Breast epithelium (tissue), 4 donors: ENCODE results near the gene PRDX2. TPM values are rescaled to one million over a fixed set of nuclear protein-coding genes. Genes with fewer than 3 reads are reported as not detected.

ENCODE experiments used
- DNase-seq, 2 donors: peaks; one replicate each; pipeline ENCODE4 v3.0.0-alpha.2; 2019; ENCODE audit warnings: low spot score in 2 of 2
- H3K27ac ChIP-seq, 2 donors: fragments of 200-600 bp; sonication (generic) in 1 of 2; one replicate each; pipeline ENCODE4 v1.5.1; 2016 to 2019; ENCODE audit warnings: mild to moderate bottlenecking in 1 of 2
- H3K27me3 ChIP-seq, 2 donors: fragments of 200-600 bp; sonication (generic) in 1 of 2; one replicate each; pipeline versions ENCODE4 v1.5.1 to v1.6.0; 2017 to 2019; ENCODE audit warnings: control low read depth in 1 of 2, mild to moderate bottlenecking in 1 of 2
- H3K36me3 ChIP-seq: fragments of 200-600 bp; one replicate; pipeline ENCODE4 v1.5.1; 2019
- H3K4me1 ChIP-seq, 2 donors: fragments of 200-600 bp; sonication (generic); one replicate each; pipeline ENCODE4 v1.5.1; 2016 to 2019; ENCODE audit warnings: control low read depth in 1 of 2
- H3K4me3 ChIP-seq, 3 donors: fragments of 200-600 bp; sonication (generic); 1 replicate in 2 of 3; 2 replicates in 1 of 3; pipeline ENCODE4 v1.5.1; 2016 to 2019; ENCODE audit warnings: mild to moderate bottlenecking in 3 of 3, moderate library complexity in 2 of 3
- H3K9me3 ChIP-seq, 2 donors: fragments of 200-600 bp; sonication (generic) in 1 of 2; one replicate each; pipeline ENCODE4 v1.5.1; 2016 to 2019; ENCODE audit warnings: control low read depth in 1 of 2
- POLR2A ChIP-seq: fragments of 450-650 bp; IDR thresholded peaks from one replicate; pipeline ENCODE4 v1.6.1; 2016; ENCODE audit warnings: antibody characterized with exemption, mild to moderate bottlenecking, moderate library complexity
- POLR2AphosphoS5 ChIP-seq, 3 donors: sonication (generic); formaldehyde crosslinking; IDR thresholded peaks; one replicate each; pipeline ENCODE4 v1.6.1; 2017; ENCODE audit warnings: antibody characterized with exemption in 3 of 3
- intact Hi-C: fragments of 100-400 bp; cut with DNase I; formaldehyde crosslinking; loops from one replicate; pipeline ENCODE4 v1.15.1; 2023; ENCODE audit warnings: low total_unique reads
- total RNA-seq, 3 donors: library from RNA; depleted of rRNA; stranded (reverse); fragments of >200 nt; gene quantifications; one replicate each; pipeline ENCODE4 v1.1.0, GENCODE V29; 2016
- TF ChIP-seq, protein P1 (sequence below), 3 donors: fragments of 450-650 bp; IDR thresholded peaks; one replicate each; pipeline ENCODE4 v1.5.1; 2016 to 2017; ENCODE audit warnings: antibody characterized with exemption in 3 of 3, mild to moderate bottlenecking in 3 of 3, moderate library complexity in 3 of 3

PRDX2 gene
- total RNA-seq, 3 donors from 2014 or later, result 150 to 199 (median 199) TPM

DNA sequence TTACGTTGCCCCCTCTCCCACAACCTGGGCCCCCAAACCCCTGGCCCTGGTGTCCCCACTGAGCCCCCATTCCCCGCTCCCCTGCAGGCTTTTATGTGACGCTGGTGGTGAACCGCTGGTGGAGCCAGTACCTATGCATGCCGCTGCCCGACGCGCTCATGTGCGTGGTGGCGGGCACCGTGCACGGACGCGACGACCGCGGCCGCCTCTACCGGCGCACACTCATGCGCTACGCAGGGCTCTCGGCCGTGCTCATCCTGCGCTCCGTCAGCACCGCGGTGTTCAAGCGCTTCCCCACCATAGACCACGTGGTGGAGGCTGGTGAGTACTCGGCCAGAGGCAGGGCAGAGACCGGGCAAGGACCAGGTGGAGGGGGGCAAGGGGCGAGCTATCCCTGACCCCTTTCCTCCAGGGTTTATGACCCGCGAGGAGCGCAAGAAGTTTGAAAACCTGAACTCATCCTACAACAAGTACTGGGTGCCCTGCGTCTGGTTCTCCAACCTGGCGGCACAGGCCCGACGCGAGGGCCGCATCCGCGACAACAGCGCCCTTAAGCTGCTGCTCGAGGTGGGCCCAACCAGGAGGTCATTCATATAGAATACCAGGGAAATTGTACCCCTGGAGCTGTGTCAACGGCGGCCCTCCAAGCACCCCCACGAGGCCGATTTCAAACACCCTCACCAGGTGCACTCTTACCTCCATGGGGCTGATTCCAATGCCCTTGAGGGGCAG is 47.0 kb downstream of the PRDX2 start:
- Histone ChIP-seq H3K4me3 (no peak overlapping the region), H3K27ac (no peak overlapping the region), H3K36me3 (no peaks in the 10 kb centered on the region), H3K27me3 (peaks cover 0 to 31% of the 10 kb centered on the region in 2 donors), H3K9me3 (no peaks in the 10 kb centered on the region), H3K4me1 (no peaks in the 10 kb centered on the region)
- DNase-seq, result no peak
- intact Hi-C loops, result no loop called here
- TF ChIP-seq, protein P1, sequence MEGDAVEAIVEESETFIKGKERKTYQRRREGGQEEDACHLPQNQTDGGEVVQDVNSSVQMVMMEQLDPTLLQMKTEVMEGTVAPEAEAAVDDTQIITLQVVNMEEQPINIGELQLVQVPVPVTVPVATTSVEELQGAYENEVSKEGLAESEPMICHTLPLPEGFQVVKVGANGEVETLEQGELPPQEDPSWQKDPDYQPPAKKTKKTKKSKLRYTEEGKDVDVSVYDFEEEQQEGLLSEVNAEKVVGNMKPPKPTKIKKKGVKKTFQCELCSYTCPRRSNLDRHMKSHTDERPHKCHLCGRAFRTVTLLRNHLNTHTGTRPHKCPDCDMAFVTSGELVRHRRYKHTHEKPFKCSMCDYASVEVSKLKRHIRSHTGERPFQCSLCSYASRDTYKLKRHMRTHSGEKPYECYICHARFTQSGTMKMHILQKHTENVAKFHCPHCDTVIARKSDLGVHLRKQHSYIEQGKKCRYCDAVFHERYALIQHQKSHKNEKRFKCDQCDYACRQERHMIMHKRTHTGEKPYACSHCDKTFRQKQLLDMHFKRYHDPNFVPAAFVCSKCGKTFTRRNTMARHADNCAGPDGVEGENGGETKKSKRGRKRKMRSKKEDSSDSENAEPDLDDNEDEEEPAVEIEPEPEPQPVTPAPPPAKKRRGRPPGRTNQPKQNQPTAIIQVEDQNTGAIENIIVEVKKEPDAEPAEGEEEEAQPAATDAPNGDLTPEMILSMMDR (IDR thresholded peaks at IDR 0.05), result no peak
- TF ChIP-seq POLR2AphosphoS5 (IDR thresholded peaks at IDR 0.05) (no peak), POLR2A (no peak)

DNA sequence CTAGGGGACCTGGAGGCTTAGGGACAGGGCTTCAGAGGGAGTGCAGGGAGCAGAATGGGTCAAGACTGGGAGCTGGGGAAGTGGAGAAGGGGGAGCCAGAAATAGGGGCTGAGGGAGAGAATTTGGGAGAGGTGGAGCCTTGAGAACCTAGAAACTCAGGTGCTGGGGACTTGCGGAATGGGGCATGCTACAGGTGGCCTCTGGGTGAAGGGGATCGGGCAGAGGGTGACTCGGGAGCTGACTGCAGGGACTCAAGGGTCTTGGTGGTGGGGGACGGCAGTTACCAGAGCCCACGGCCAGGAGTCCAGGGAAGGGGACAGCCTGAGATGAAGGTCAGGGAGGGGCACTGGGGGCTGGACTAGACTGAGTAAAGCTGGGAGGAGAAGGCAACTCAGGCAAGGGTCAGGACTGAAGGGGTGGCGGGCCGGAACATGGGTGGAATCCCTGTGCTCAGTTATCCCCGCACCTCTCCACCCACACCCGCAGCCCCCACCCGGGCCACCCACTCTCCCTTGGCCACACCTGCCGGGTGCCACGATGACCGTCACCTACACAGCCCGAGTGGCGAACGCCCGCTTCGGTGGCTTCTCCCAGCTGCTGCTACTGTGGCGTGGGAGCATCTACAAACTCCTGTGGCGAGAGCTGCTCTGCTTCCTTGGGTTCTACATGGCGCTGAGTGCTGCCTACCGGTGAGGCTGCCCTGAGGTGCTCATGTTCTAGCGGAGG is 49.4 kb downstream of the PRDX2 start:
- H3K36me3 ChIP-seq, result no peaks in the 10 kb centered on the region
- intact Hi-C loops, result no loop called here
- no peak overlapping the region for H3K27ac ChIP-seq
- H3K27me3 ChIP-seq, result peaks cover 0 to 31% of the 10 kb centered on the region in 2 donors
- TF ChIP-seq, protein P1 (IDR thresholded peaks at IDR 0.05), result no peak
- no peak for TF ChIP-seq POLR2AphosphoS5 (IDR thresholded peaks at IDR 0.05)
- no peak for TF ChIP-seq POLR2A
- H3K9me3 ChIP-seq, result peaks cover 0 to 9% of the 10 kb centered on the region in 2 donors
- no peak overlapping the region for H3K4me3 ChIP-seq
- DNase-seq, result no peak
- no peaks in the 10 kb centered on the region for H3K4me1 ChIP-seq

DNA sequence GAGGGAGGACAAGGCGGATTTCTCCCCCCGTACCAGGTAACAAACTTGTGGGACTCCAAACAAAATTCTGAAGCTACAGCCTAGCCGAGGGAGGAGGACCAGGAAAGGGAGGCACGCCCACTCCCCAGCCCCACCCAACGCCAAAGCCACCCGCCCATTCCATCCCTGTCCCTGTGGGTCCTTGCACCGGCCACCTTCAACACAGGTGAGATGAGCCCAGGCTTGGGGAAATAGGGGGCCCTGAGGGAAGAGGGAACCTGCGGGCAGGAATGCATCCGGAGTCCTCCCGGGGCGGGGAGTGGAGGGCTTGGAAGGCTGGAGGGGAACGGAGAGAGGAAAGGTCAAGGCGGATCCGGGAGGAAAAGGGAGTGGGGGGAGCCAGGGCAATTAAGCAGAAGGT is 50.0 kb downstream of the PRDX2 start, which contains the start of gene BEST2:
TSS of gene BEST2 (plus strand) at position 157 of the 400 bp plus-strand sequence. CDS start 802 bp downstream, outside the sequence.
- TF ChIP-seq, protein P1 (IDR thresholded peaks at IDR 0.05), result no peak
- TF ChIP-seq POLR2A (no peak), POLR2AphosphoS5 (IDR thresholded peaks at IDR 0.05) (no peak)
- Histone ChIP-seq H3K36me3 (no peaks in the 10 kb centered on the region), H3K9me3 (peaks cover 0 to 11% of the 10 kb centered on the region in 2 donors), H3K4me3 (no peak within 1 kb of the TSS), H3K27ac (no peak within 1 kb of the TSS), H3K27me3 (peaks cover 0 to 31% of the 10 kb centered on the region in 2 donors), H3K4me1 (no peaks in the 10 kb centered on the region)
- intact Hi-C loops, result no loop called here
- DNase-seq, result no peak

DNA sequence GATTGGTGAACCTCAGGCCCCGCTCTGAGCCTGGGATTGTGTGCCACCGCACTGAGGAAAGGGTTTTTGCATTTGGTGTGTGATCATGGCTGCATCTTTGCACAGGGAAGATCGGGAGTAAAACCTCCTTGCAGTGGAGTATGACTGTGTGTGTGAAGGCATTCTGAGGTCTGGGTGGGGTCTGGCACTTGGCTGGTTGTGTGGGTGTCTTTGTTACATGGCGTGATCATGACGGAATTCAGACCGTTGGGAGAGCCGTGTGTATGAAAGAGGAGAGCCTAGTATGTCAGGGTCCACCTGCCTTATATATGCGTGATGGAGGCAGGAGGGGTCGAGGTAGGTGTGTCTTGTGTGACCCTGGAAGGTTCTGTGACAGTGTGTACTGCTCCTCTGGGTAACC is 50.7 kb downstream of the PRDX2 start:
- no peak overlapping the region for H3K4me3 ChIP-seq
- intact Hi-C loops, result no loop called here
- no peaks in the 10 kb centered on the region for H3K4me1 ChIP-seq
- H3K27ac ChIP-seq, result no peak overlapping the region
- no peaks in the 10 kb centered on the region for H3K36me3 ChIP-seq
- DNase-seq, result no peak
- H3K9me3 ChIP-seq, result peaks cover 0 to 11% of the 10 kb centered on the region in 2 donors
- no peak for TF ChIP-seq POLR2A
- TF ChIP-seq POLR2AphosphoS5 (IDR thresholded peaks at IDR 0.05), result no peak
- TF ChIP-seq, protein P1 (IDR thresholded peaks at IDR 0.05), result no peak
- peaks cover 0 to 31% of the 10 kb centered on the region in 2 donors for H3K27me3 ChIP-seq
